GM19239 (cell line): ENCODE data around the gene CSTB.
A peak's percentile ranks its signal among the peaks of the same experiment; 100 is the strongest.

Experiments
- DNase-seq: peaks from one replicate; pipeline ENCODE4 v3.0.0; 2011; ENCODE audit warnings: low spot score; ENCODE audit not compliant: insufficient read length
- FAIRE-seq: peaks from 2 replicates; lab custom pipeline; 2011; peaks lifted over from hg19 to GRCh38; lab: Jason Lieb, UNC

The CSTB gene

DNA sequence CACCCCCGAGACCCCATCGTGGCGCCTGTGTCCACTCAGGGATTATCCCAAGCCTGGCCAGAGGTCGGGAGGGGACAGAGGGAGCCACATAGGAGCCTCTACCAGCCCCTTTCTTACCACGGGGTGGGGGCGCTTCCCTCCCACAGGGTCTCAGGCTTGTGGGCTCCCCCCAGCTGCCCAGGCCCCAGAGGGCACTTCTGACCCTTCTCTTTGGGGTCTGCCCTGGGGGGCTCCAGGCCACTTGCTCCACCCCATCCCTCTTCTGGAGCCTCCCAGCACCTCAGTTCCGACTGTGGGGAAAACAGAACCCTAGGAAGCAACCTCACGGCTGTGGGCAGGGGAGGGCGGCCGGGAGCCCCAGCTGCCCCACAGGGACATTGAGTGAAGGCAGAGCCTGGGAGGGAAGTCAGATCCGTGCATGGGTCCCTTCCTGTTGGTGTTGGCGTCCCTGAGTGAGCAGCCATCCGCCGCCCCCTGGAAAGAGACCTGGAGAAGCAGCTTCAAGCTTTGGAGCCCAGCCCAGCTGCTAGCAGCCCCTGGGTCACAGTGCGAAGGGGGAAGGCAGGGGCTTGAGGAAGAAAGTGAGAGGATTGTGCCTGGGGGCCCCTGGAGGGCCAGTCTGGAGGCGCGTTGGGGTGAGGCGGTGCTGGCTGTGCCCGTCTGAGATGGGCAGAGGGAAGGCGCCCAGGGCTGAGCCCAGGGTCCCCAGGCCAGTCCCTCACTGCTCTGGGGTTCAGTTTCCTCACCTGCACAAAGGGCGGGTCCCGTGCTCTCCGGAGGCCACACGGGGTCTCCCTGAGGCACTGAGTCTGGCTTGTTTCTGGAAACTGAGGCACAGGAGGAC, 35.4 kb upstream of the CSTB start:
- FAIRE-seq (no peak), DNase-seq (no peak)

DNA sequence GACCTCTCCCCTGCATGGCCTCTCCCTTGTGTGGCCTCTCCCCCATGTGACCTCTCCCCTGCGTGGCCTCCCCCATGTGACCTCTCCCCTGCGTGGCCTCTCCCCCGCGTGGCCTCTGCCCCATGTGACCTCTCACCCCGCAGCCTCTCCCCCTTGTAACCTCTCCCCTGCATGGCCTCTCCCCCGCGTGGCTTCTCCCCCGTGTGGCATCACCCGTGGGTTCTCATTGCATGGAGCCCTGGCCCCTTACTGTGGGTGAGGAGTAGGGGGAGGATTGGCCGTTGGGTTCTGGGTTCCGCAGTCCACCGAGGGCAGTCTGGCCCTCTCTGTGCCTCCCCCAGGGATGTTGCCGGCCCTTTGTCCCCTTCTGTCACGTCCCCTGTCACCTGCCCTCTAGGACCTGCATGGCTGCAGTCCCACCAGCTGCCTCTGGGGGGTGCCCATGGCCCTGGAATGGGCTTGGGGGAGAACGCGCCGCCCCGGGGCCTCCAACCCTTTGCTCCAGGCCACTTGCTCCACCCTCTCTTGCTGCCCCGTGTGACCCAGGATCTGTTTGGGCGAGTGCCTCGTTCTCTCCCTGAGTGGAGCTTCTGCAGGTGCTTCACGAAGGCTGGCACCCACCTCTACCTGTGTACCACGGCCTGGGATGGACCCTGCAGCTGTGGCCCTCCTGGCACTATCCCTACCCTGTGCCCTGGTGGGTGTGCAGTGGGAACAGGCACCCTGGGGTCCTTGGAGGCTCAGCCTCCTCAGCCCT, 34.6 kb upstream of the CSTB start:
- FAIRE-seq (peak; percentile 80), DNase-seq (peak; percentile 99)

DNA sequence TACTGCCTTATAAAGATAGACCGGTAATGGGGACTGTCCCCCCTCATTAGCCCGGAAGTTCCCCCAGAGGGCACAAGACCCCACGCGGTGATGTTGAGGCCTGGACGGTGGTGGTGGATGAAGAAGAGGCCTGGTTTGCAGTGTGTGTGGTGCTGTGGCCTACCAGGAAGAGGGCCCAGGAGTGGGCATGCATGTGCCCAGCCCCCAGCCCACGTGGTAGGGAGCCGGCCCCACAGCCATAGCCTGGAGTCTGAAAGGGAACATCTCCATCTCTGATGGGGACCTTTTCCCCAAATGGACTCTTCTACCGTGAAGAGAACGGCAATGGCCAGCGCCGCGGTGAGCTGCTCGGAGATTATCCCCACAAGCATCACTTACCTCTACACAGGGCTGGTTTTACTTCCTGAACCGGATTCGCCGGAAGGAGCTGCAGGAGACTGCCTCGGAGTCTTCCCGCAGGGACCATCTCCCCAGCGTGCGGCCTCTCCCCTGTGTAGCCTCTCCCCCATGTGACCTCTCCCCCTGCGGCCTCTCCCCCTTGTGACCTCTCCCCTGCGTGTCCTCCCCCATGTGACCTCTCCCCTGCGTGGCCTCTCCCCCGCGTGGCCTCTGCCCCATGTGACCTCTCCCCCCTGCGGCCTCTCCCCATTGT, 33.9 kb upstream of the CSTB start:
- DNase-seq (no peak), FAIRE-seq (no peak)

DNA sequence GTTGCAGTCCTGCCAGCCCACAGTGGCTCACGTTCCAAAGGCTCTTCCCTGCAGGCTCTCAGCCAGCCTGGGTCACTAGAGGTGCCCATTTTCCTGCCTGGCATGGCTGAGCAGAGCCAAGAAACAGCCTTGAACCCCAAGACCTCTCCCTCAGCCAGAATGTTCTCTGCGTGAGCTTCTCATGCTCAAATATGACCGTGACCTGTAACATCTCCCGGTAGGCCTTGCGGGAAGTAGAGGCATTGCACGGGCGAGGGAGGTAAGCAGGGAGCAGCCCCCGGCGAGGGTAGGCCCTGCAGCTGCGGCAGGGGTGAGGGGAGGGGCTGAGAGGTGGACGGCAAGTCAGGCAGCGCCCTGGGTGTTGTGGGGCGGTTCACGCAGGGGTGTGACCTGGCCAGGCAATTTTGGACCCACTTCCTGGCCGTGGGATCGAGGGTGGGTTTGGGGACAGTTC, 33.3 kb upstream of the CSTB start:
- DNase-seq = no peak
- no peak for FAIRE-seq

DNA sequence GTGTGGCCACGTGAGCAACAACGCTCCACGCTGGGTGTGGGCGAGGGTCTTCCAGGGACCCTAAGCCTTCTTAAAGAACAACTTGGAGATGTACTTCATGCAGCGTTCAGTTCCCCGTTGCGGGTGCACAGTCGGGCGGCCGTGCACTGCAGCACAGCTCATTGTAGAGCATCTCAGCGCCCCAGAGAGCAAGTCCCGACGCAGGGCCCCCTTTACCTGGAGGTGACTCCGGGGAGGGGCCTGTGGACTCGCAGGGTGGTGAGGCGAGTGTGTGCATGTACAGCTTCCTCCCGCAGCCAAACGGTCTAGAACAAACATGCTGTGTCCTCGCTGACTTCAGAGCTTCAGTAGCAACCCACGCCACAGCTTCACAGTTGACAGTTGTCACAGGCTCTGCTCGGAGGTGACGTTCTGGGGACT, 32.7 kb upstream of the CSTB start:
- DNase-seq (no peak), FAIRE-seq (no peak)

DNA sequence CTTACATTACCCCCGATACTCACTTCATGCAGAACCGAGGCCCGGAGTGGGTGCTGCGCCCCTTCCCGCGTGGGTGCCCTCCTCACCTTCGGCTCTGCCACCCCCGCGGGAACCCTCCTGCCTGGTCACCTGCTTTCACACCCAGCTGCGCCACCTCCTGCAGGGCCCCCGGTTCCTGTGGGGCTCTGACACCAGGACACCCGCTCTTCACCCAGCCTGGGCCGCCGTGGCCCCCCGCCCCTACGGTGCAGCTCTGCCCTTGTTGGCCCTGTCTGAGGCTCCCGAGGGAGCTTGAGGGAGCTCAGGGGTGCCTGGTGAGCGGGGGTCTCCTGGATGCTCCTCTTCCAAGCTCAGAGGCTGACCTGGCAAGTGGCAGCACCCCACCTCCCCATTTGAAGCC, 32.3 kb upstream of the CSTB start:
- no peak for DNase-seq
- FAIRE-seq = no peak

DNA sequence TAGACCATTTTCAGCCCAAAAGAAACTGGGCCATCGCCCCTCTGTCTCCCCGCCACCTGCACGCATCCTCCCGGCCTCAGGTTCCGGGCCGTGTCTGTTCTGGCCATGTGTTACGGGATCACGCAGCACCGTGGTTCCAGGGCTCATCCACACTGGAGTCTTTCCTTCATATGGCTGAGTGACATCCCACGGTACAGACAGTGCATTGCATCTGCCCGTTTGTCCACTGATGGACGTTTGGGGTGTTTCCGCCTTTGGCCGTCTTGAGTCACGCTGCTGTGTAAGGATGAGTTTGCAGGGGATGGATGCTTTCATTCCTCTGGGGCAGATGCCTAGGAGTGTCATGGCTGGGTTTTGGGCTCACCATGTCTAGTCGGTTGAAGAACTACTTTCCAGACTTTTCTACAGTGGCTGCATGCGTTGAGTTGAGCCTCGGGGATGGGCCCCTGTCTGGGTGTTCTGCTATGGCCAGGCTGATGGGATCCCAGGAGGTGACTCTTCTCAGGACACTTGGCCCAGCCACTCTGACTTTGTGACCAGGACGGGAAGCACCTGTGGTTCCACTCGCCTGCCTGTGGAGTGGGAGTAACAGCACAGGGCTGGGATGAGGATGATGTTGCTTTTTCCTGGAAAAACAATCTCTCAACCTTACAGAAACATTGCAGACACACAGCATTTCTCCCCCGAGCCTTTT, 30.1 kb upstream of the CSTB start:
- peak; percentile 84 for FAIRE-seq

DNA sequence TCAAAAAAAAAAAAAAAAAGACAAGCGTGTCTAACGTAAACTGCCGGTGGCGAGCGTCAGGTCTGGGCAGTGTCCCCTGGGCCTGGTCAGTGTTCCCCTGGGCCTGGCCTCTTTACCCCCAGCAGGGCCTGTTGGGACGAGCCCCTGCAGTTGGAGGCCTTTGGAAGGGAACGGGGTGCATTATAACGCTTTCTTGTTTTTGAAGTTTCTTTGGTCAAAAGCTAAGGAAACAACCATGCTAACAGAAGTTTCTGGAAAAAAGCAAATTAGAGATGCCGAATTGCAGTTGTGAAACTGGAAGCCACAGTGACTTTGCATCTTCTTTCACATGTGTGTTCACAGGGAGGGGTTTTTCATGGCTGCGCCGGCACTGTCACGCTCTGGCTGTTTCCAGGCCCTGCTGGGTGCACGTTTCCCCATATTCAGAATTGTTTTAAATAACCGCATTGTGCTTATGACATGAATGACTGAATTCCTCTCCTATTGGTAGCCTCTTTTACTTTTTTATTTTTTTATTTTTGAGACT, 29.2 kb upstream of the CSTB start:
- peak; percentile 97 for FAIRE-seq
- DNase-seq = peak; percentile 94

More for the DNA sequence above, 30.1 kb upstream of the CSTB start:
- no peak for DNase-seq

DNA sequence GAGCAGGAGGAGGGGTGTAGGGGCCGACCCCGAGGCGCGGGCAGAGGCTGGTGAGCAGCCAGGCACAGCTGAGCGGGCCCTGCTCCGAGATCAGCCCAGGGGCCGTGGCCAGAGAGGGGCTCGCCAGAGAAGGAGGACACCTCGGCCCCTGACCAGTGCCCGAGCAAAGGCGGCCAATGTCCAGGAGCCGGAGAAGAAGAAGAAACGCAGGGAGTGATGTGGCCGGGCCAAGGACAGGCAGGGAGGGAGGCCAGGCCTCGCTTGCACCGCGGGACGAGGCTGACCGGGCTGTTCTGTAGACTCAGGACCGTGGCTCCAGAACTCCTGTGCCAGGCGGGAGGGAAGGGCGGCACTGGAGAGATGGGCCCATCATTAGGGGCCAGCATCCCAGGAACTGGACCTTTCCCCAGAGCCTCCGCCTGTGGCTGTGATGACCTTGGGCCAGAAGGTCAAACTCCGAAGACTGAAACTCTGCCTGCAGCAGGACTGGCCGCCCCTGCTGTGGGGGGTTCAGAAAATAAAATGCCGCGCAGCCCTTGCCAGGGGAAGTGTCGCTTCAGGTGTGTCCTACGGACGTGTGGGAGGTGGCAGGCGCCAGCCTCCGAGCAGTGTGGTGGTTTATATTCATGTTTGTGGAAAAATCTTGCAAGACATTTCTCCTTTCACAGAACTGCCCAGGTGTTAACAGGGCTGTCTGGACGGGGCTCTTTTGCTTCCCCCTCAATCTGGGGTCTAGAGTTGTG, 27.6 kb upstream of the CSTB start:
- FAIRE-seq (no peak), DNase-seq (no peak)

DNA sequence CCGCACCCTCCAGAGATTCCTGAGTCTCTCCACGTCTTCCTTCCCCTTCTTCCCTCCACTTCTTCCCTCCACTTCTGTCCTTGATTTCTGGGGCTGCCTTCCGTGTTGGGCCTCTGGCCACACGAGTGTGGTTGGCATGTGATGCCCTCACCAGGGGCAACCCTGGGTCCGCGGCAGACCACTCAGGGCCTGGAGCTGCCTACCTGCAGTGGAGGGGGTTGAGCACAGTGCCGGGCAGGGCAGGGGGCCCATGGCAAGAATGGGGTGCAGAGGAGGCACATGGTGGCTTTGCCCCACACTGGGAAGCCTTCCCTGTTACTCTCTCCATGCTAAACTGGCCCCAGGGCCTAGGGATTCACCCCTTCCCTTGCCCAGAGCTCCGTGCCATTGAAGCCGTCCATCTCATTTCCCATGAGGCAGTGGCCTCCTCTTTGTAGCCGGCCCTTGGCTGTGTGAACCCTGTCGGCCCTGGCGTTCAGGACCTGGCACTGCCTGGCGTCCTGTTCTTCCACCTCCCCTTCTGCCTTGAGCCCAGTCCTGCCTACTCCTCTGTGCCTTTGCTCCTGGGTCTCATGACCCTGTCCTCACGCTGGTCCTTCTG, 26.7 kb upstream of the CSTB start:
- no peak for DNase-seq

DNA sequence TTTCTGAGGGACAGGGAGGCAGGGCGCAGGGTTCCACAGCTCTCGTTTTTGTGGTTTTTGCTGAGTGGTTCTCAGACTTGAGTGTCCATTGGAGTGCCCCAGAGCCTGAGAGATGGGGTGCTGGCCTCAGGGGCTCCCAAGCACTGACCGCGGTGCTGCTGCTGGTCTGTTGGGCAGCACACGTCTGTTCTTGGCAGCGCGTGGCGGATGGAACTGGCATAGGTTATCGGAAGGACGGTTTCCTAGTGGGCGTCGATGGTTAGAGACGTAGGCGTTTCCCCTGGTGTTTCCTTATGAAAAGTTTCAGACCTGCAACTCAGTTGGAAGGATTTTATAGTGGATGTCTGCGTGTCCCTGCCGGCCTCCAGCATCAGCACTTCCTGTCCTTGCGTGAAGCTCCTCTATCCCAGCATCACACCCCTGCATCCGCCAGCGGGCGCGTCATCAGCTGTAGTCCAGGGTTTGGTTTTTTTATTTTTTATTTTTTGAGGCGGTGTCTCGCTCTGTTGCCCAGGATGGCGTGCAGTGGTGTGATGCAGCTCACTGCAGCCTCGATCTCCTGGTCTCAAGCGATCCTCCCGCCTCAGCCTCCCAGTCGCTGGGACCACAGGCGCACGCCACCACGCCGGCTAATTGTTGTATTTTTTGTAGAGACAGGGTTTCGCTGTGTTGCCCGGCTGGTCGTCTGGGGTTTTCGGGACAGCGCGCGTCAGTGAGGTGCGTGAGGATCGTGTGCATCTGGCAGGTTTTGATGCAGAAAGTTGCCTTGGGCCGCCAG, 25.1 kb upstream of the CSTB start:
- DNase-seq (no peak), FAIRE-seq (no peak)

More for the DNA sequence above, 26.7 kb upstream of the CSTB start:
- FAIRE-seq = no peak

DNA sequence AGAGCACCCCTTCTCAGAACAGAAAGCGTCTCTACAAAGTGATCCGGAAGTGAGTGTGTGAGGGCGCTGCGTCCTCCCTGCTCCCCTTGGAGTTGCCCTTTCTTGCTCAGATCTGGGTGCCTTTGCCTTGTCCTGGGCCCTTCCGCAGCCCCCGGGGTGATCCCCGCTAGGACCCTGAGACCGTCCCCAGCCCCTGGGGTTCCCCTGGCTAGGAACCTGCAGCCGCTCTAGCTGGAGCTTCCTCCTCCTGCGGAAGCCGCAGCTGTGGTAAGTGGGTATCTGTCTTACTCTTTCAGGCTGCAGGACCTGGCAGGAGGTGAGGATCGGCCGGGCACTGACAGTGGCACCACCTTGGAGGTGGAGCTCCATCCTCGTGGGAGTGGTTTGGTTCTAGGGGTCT, 24.5 kb upstream of the CSTB start:
- no peak for DNase-seq
- no peak for FAIRE-seq

DNA sequence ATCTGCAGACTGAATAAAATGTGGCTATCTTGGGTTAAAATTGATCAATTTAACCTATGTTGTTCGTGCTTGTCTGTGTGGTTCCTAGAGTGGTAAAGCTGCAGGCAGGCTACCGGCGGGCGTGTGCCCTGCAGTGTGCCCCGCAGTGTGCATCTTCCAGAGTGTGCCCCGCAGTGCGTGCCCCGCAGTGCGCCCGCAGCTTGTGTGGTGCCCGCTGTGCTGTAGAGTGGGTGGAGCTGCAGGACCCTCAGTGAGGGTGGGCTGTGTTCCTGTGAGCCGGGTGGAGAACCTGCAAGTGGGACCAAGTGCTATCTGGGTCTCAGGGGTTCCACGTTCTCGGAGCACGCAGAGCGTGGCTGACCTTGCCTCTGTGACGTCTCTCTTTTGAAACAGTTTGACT, 24.0 kb upstream of the CSTB start:
- DNase-seq = no peak
- FAIRE-seq = no peak

DNA sequence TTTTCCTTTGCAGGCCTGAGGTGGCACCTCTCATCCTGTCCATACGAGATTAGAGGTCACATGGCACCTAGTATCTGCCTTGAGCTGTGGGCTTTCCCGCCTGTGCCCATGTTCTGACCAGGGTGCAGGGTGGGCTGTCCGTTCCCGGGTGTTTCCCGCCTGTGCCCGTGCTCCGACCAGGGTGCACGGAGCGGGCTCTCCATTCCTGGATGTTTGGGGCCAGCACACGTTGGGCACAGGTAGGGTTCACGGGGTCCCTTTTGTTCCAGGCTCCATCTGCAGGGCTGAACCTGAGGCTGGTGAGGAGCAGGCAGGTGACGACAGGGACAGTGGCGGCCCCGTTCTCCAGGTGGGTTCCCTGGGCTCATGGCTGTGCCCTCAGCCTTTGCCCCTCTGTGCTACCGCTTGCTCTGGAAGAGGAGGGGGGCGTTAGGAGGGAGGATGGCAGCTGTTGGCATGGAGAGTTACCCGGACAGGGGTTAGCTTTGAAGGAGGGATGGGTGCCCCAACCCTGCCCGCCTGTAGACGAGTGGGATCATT, 23.3 kb upstream of the CSTB start:
- no peak for DNase-seq
- FAIRE-seq = no peak

DNA sequence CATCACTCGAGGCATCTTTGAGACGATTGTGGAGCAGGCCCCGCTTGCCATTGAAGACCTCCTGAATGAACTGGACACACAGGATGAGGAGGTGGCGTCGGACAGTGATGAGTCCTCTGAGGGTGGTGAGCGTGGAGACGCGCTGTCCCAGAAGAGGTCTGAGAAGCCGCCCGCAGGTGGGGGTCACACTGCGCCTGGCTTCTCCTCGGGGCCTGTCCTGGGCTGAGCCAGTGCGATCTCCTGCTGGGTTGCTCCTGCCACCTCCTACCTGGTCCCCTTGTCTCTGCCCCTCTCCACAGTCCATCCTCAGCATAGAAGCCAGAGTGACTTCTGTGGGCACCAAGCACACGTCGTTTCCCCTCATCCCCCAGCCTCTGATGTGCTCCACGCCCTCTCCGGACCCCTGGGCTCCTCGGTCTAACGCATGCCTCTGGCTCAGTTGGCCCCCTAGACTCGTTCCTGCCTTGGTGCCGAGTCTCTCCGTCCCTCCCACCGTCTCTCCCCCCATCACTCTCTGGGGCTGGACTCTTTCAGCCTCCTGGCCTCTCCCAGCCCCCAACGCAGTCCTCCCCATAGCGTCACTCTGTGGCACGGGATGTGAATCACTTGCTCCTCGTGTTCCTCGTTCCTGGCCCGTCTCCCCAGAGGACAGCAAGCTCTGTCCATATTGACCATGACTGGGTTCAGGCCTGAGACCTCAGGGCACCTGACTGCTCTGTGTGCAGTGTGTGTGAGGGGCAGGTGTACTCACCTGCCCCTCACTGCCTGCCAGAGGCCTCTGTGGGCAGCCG, 22.0 kb upstream of the CSTB start:
- DNase-seq (no peak), FAIRE-seq (no peak)

DNA sequence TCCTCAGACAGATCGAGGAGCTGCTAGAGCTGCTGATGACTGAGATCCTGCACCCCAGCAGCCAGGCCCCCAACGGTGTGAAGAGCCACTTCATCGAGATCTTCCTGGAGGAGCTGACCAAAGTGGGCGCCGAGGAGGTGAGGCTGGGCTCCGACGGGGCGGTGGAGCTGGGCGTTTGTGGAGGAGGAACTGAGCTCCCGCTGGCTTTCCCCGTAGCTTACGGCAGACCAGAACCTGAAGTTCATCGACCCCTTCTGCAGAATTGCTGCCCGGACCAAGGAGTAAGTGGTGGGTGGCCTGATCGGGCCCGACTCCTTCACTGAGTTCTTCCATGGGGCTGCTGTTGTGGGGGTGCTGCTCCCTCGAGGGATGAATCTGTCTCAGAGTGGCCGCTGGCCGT, 21.3 kb upstream of the CSTB start:
- no peak for DNase-seq
- FAIRE-seq = no peak

DNA sequence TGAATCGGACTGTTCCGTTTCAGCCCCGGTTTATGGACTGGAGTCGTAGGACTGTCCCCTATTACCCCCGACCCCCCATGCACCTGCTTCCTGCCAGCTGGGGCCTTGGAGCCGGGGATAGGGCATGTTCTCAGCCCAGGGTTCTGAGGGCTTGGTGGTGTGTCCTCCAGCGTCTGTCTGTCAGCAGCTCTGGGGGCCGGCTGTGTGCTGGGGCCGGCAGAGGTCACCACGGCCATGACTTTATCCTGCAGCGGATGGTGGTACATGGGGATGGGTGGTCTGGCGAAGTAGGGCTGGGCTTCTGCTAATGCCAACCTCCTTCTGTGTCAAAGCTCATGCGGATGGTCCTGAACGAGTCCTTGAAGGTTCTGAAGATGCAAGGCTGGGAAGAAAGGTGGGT, 18.7 kb upstream of the CSTB start:
- DNase-seq = no peak
- FAIRE-seq = no peak
